GM18511 (cell line): Measurements from ENCODE around the gene CHIA.

ENCODE experiments used
- ATAC-seq: cut with Tn5 transposase; IDR thresholded peaks from one replicate; pipeline ENCODE4 v1.9.1; 2021; ENCODE audit warnings: mild to moderate bottlenecking, moderate library complexity; ENCODE audit not compliant: unreplicated experiment

CHIA gene

GRCh38 chr1:111290630-111291029, at the start of gene CHIA:
TSS of gene CHIA (plus strand) at chr1:111290851. CDS start at chr1:111310468, 19,617 bp downstream.
- ATAC-seq = no peak

- no peak for ATAC-seq
Measured at GRCh38 chr1:111241797-111242196, 48.9 kb upstream of the CHIA start.

- no peak for ATAC-seq
Measured at GRCh38 chr1:111242805-111243523, 47.7 kb upstream of the CHIA start.

- ATAC-seq = no peak
Measured at GRCh38 chr1:111247125-111247838, 43.4 kb upstream of the CHIA start.

GRCh38 chr1:111249960-111250359, 40.7 kb upstream of the CHIA start:
- ATAC-seq = no peak

- no peak for ATAC-seq
Measured at GRCh38 chr1:111251570-111251969, 39.1 kb upstream of the CHIA start.

GRCh38 chr1:111252786-111253185, 37.9 kb upstream of the CHIA start:
- no peak for ATAC-seq

GRCh38 chr1:111253876-111254275, 36.8 kb upstream of the CHIA start:
- ATAC-seq = no peak

- ATAC-seq = no peak
Measured at GRCh38 chr1:111256988-111257658, 33.5 kb upstream of the CHIA start.

GRCh38 chr1:111267801-111268508, 22.7 kb upstream of the CHIA start:
- ATAC-seq = no peak

- no peak for ATAC-seq
Measured at GRCh38 chr1:111269825-111270406, 20.7 kb upstream of the CHIA start.

GRCh38 chr1:111270771-111271463, 19.7 kb upstream of the CHIA start:
- no peak for ATAC-seq

GRCh38 chr1:111271464-111271801, 19.2 kb upstream of the CHIA start:
- no peak for ATAC-seq

GRCh38 chr1:111272081-111272480, 18.6 kb upstream of the CHIA start:
- no peak for ATAC-seq

- no peak for ATAC-seq
Measured at GRCh38 chr1:111274653-111275052, 16.0 kb upstream of the CHIA start.

- no peak for ATAC-seq
Measured at GRCh38 chr1:111275079-111275478, 15.6 kb upstream of the CHIA start.

GRCh38 chr1:111275780-111276433, 14.7 kb upstream of the CHIA start:
- ATAC-seq = no peak

GRCh38 chr1:111279144-111279543, 11.5 kb upstream of the CHIA start:
- ATAC-seq = no peak

GRCh38 chr1:111280267-111280666, 10.4 kb upstream of the CHIA start:
- no peak for ATAC-seq

- no peak for ATAC-seq
Measured at GRCh38 chr1:111281411-111281810, 9.2 kb upstream of the CHIA start.
